Stimulated activated CD8-positive, alpha-beta memory T cell treated with anti-CD3 and anti-CD28 coated beads, Interleukin-15, amount 100 ng/mL, for 24 hours (primary cell): ENCODE measurements around the gene LMLN.
"Not testable (repeated sequence)": the region's sequence is repeated elsewhere in the genome, so short reads cannot be mapped to it uniquely, and the experiment has no call there.

Experiments
- DNase-seq: peaks from one replicate; pipeline ENCODE4 v3.0.0-alpha.2; 2020; ENCODE audit warnings: low read depth

The LMLN gene

GRCh38 chr3:197957790-197958133, 2.3 kb upstream of the LMLN start:
- DNase-seq, result no peak

- no peak for DNase-seq
Measured at GRCh38 chr3:197958346-197958745, 1.7 kb upstream of the LMLN start.

GRCh38 chr3:197958848-197959247, 1.2 kb upstream of the LMLN start:
- not testable (repeated sequence) for DNase-seq

GRCh38 chr3:197959500-197959890, 522 bp upstream of the LMLN start:
- DNase-seq, result no peak

- no peak for DNase-seq
Measured at GRCh38 chr3:197960694-197961581, 921 bp downstream of the LMLN start.

- DNase-seq, result no peak
Measured at GRCh38 chr3:197961582-197961945, 1.5 kb downstream of the LMLN start.

- DNase-seq, result no peak
Measured at GRCh38 chr3:197963019-197963637, 3.1 kb downstream of the LMLN start.

GRCh38 chr3:197967337-197967989, 7.4 kb downstream of the LMLN start:
- not testable (repeated sequence) for DNase-seq

GRCh38 chr3:197970588-197970987, 10.6 kb downstream of the LMLN start:
- DNase-seq, result no peak

GRCh38 chr3:197974016-197974415, 14.0 kb downstream of the LMLN start:
- DNase-seq, result no peak

- DNase-seq, result no peak
Measured at GRCh38 chr3:197975311-197975710, 15.3 kb downstream of the LMLN start.

GRCh38 chr3:197983076-197983475, 23.1 kb downstream of the LMLN start:
- no peak for DNase-seq

GRCh38 chr3:197989651-197990050, 29.6 kb downstream of the LMLN start:
- DNase-seq, result no peak

- DNase-seq, result no peak
Measured at GRCh38 chr3:197994736-197995135, 34.7 kb downstream of the LMLN start.

GRCh38 chr3:197996855-197997254, 36.8 kb downstream of the LMLN start:
- DNase-seq, result no peak

GRCh38 chr3:197997936-197998335, 37.9 kb downstream of the LMLN start:
- no peak for DNase-seq

- DNase-seq, result no peak
Measured at GRCh38 chr3:198017090-198017489, 57.1 kb downstream of the LMLN start.

GRCh38 chr3:198018416-198018815, 58.4 kb downstream of the LMLN start:
- no peak for DNase-seq

GRCh38 chr3:198019115-198019514, 59.1 kb downstream of the LMLN start:
- no peak for DNase-seq

- DNase-seq, result no peak
Measured at GRCh38 chr3:198021320-198021719, 61.3 kb downstream of the LMLN start.

GRCh38 chr3:198022604-198023003, 62.6 kb downstream of the LMLN start:
- no peak for DNase-seq

GRCh38 chr3:198025644-198026043, 65.6 kb downstream of the LMLN start:
- DNase-seq, result no peak

- DNase-seq, result no peak
Measured at GRCh38 chr3:198026620-198027019, 66.6 kb downstream of the LMLN start.
